Fibroblast of the aortic adventitia (primary cell): Measurements from ENCODE around the gene SLC22A25. TPM values are rescaled to one million over a fixed set of nuclear protein-coding genes. Genes with fewer than 3 reads are reported as not detected.
"Not testable (repeated sequence)": the region's sequence is repeated elsewhere in the genome, so short reads cannot be mapped to it uniquely, and the experiment has no call there.

Experiments
- DNase-seq: peaks from one replicate; pipeline ENCODE4 v3.0.0-alpha.2; 2010; ENCODE audit warnings: low read depth
- H3K4me3 ChIP-seq: 2 replicates; pipeline ENCODE4 v1.5.1; 2011; ENCODE audit warnings: low read depth, mild to moderate bottlenecking, control low read depth, low read length, moderate library complexity
- CTCF ChIP-seq: IDR thresholded peaks from 2 replicates; pipeline ENCODE4 v1.5.1; 2011; ENCODE audit warnings: mild to moderate bottlenecking, low read length, control low read depth, inconsistent platforms; ENCODE audit not compliant: insufficient read depth
- total RNA-seq: library from RNA; depleted of rRNA; stranded (reverse); fragments of >200 nt; gene quantifications from 2 replicates; pipeline ENCODE4 v1.2.3, GENCODE V29; 2012; ENCODE audit warnings: low replicate concordance

SLC22A25 gene
- total RNA-seq, 1 donor: not detected

- DNase-seq: no peak
- no peak for TF ChIP-seq CTCF
- no peak overlapping the region for H3K4me3 ChIP-seq
Measured at GRCh38 chr11:63244862-63245261, 1.5 kb upstream of the SLC22A25 start.

GRCh38 chr11:63242089-63242781 lies 1.2 kb downstream of the SLC22A25 start:
- H3K4me3 ChIP-seq: no peak overlapping the region
- DNase-seq: no peak
- TF ChIP-seq CTCF: no peak

- TF ChIP-seq CTCF: no peak
- DNase-seq: no peak
- no peak overlapping the region for H3K4me3 ChIP-seq
Measured at GRCh38 chr11:63240791-63241379, 2.5 kb downstream of the SLC22A25 start.

GRCh38 chr11:63240098-63240497 lies 3.3 kb downstream of the SLC22A25 start:
- TF ChIP-seq CTCF: no peak
- H3K4me3 ChIP-seq: no peak overlapping the region
- DNase-seq: peak; percentile 14

- TF ChIP-seq CTCF: no peak
- no peak overlapping the region for H3K4me3 ChIP-seq
- DNase-seq: no peak
Measured at GRCh38 chr11:63239254-63239653, 4.1 kb downstream of the SLC22A25 start.

- no peak for DNase-seq
- H3K4me3 ChIP-seq: no peak overlapping the region
- no peak for TF ChIP-seq CTCF
Measured at GRCh38 chr11:63237413-63237812, 6.0 kb downstream of the SLC22A25 start.

- not testable (repeated sequence) for DNase-seq, H3K4me3 ChIP-seq
Measured at GRCh38 chr11:63235471-63236461, 7.6 kb downstream of the SLC22A25 start.
